ENCODE results near the gene CACNB2.

DNA sequence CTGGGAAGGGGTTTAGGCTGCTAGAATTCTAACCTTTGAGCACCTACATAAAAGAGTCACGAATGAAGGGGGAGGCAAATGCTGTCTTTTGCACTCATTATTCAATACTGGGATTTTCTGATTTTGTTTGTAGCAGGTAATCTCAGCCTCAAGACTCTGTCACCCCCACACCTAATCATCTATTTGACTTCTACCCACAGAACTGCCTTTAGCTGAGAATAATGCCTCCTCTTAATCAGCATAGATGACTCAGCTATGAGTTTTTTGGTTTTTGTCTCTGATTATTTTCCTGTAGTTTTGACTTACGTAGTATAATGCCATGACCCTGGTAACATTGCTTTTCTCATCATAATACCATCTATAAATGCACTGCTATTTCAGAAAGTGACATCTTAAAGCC, 42.7 kb upstream of the CACNB2 start:
- TF ChIP-seq, protein P1, sequence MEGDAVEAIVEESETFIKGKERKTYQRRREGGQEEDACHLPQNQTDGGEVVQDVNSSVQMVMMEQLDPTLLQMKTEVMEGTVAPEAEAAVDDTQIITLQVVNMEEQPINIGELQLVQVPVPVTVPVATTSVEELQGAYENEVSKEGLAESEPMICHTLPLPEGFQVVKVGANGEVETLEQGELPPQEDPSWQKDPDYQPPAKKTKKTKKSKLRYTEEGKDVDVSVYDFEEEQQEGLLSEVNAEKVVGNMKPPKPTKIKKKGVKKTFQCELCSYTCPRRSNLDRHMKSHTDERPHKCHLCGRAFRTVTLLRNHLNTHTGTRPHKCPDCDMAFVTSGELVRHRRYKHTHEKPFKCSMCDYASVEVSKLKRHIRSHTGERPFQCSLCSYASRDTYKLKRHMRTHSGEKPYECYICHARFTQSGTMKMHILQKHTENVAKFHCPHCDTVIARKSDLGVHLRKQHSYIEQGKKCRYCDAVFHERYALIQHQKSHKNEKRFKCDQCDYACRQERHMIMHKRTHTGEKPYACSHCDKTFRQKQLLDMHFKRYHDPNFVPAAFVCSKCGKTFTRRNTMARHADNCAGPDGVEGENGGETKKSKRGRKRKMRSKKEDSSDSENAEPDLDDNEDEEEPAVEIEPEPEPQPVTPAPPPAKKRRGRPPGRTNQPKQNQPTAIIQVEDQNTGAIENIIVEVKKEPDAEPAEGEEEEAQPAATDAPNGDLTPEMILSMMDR (IDR thresholded peaks at IDR 0.05), result no peak
- no peak for TF ChIP-seq POLR2AphosphoS5 (IDR thresholded peaks at IDR 0.05)

Measured in gastroesophageal sphincter (tissue), 3 donors.